NCI-H1694 treated with DMSO at 0.1 percent for 48 hours (cell line): Measurements from ENCODE around the gene TMEM91.
"Not testable (repeated sequence)": the region's sequence is repeated elsewhere in the genome, so short reads cannot be mapped to it uniquely, and the experiment has no call there.

Source experiments
- DNase-seq: peaks from one replicate; lab custom pipeline; 2025; lab: John Stamatoyannopoulos, UW

TMEM91 gene

GRCh38 chr19:41377977-41378709 is 1.8 kb downstream of the TMEM91 start:
- no peak for DNase-seq

- not testable (repeated sequence) for DNase-seq
Observed at GRCh38 chr19:41381536-41381935, 5.2 kb downstream of the TMEM91 start.

GRCh38 chr19:41384351-41384750 is 8.0 kb downstream of the TMEM91 start:
- DNase-seq: no peak

GRCh38 chr19:41386442-41386841 is 10.1 kb downstream of the TMEM91 start:
- DNase-seq: no peak

GRCh38 chr19:41391618-41392017 is 15.3 kb downstream of the TMEM91 start:
- DNase-seq: no peak

GRCh38 chr19:41392775-41393174 is 16.4 kb downstream of the TMEM91 start:
- DNase-seq: no peak

GRCh38 chr19:41395355-41395754 is 19.0 kb downstream of the TMEM91 start:
- DNase-seq: no peak

- peak; percentile 99 for DNase-seq
Observed at GRCh38 chr19:41397086-41398049, 21.0 kb downstream of the TMEM91 start, which contains the start of the genes BCKDHA and EXOSC5. TSS of gene BCKDHA (plus strand) at chr19:41397818. CDS start at chr19:41397828, 10 bp downstream. TSS of gene EXOSC5 (minus strand) at chr19:41397359. CDS start at chr19:41397328, 31 bp downstream.

- DNase-seq: no peak
Observed at GRCh38 chr19:41398050-41398418, 21.7 kb downstream of the TMEM91 start.

GRCh38 chr19:41398598-41398997 is 22.3 kb downstream of the TMEM91 start:
- no peak for DNase-seq

GRCh38 chr19:41399091-41399490 is 22.8 kb downstream of the TMEM91 start:
- DNase-seq: no peak

GRCh38 chr19:41399525-41399924 is 23.2 kb downstream of the TMEM91 start:
- no peak for DNase-seq

GRCh38 chr19:41401483-41401882 is 25.1 kb downstream of the TMEM91 start:
- DNase-seq: no peak

GRCh38 chr19:41402010-41402409 is 25.7 kb downstream of the TMEM91 start:
- DNase-seq: no peak

GRCh38 chr19:41403181-41403970 is 27.0 kb downstream of the TMEM91 start:
- no peak for DNase-seq

GRCh38 chr19:41405776-41406175 is 29.4 kb downstream of the TMEM91 start:
- DNase-seq: no peak

GRCh38 chr19:41407271-41407670 is 30.9 kb downstream of the TMEM91 start:
- no peak for DNase-seq

GRCh38 chr19:41408256-41408655 is 31.9 kb downstream of the TMEM91 start:
- DNase-seq: no peak

- not testable (repeated sequence) for DNase-seq
Observed at GRCh38 chr19:41408846-41409245, 32.5 kb downstream of the TMEM91 start.

- no peak for DNase-seq
Observed at GRCh38 chr19:41409288-41409687, 33.0 kb downstream of the TMEM91 start.

GRCh38 chr19:41410336-41411054 is 34.2 kb downstream of the TMEM91 start:
- DNase-seq: no peak
